Neural crest cell (in vitro differentiated cells): ENCODE results near the gene GSPT1. TPM values are rescaled to one million over a fixed set of nuclear protein-coding genes. Genes with fewer than 3 reads are reported as not detected.

Experiments
- DNase-seq: peaks from one replicate; pipeline ENCODE4 v3.0.0; 2021; ENCODE audit warnings: low read depth, mixed read lengths, low spot score
- H3K27ac Mint-ChIP-seq: one replicate; pipeline ENCODE4 v1.8.0; 2021; ENCODE audit warnings: mild to moderate bottlenecking, mixed read lengths; ENCODE audit not compliant: unreplicated experiment
- H3K27me3 Mint-ChIP-seq: 2 replicates; pipeline ENCODE4 v1.8.0; 2021; ENCODE audit warnings: low read depth, mild to moderate bottlenecking, mixed read lengths
- H3K36me3 Mint-ChIP-seq: 2 replicates; pipeline ENCODE4 v1.8.0; 2021; ENCODE audit warnings: low read depth, mild to moderate bottlenecking, mixed read lengths
- H3K4me1 Mint-ChIP-seq: 2 replicates; pipeline ENCODE4 v1.8.0; 2021; ENCODE audit warnings: mixed read lengths
- H3K4me3 Mint-ChIP-seq: one replicate; pipeline ENCODE4 v1.8.0; 2021; ENCODE audit warnings: mild to moderate bottlenecking, mixed read lengths
- H3K9me3 Mint-ChIP-seq: 2 replicates; pipeline ENCODE4 v1.8.0; 2021; ENCODE audit warnings: mixed read lengths
- CTCF ChIP-seq: fragments of 200-600 bp; sonication (generic); conservative IDR thresholded peaks from 2 replicates; pipeline ENCODE4 v1.5.0; 2021; ENCODE audit warnings: antibody characterized with exemption, mild to moderate bottlenecking
- total RNA-seq: library from RNA; stranded (reverse); gene quantifications from 2 replicates; pipeline ENCODE4 v1.2.1, GENCODE V29; 2021

Gene GSPT1
- total RNA-seq, 1 donor from 2014 or later: 127 TPM

GRCh38 chr16:11848842-11849241 lies 66.9 kb downstream of the GSPT1 start:
- no peak for DNase-seq
- H3K27ac Mint-ChIP-seq: no peak overlapping the region
- no peaks in the 10 kb centered on the region for H3K27me3 Mint-ChIP-seq
- peaks cover 19% of the 10 kb centered on the region for H3K36me3 Mint-ChIP-seq
- no peaks in the 10 kb centered on the region for H3K9me3 Mint-ChIP-seq
- TF ChIP-seq CTCF: no peak
- H3K4me3 Mint-ChIP-seq: peak overlapping the region; percentile 80
- peaks cover 25% of the 10 kb centered on the region for H3K4me1 Mint-ChIP-seq

- Mint-ChIP-seq H3K9me3 (no peaks in the 10 kb centered on the region), H3K27ac (no peak overlapping the region), H3K4me1 (peaks cover 3% of the 10 kb centered on the region), H3K4me3 (no peak overlapping the region), H3K27me3 (no peaks in the 10 kb centered on the region), H3K36me3 (peaks cover 24% of the 10 kb centered on the region)
- TF ChIP-seq CTCF: no peak
- no peak for DNase-seq
These were observed 71.3 kb downstream of the GSPT1 start for GRCh38 chr16:11844499-11844898.

GRCh38 chr16:11843861-11844260 lies 71.9 kb downstream of the GSPT1 start:
- H3K27me3 Mint-ChIP-seq: no peaks in the 10 kb centered on the region
- H3K4me1 Mint-ChIP-seq: no peaks in the 10 kb centered on the region
- no peaks in the 10 kb centered on the region for H3K9me3 Mint-ChIP-seq
- no peak for DNase-seq
- no peak for TF ChIP-seq CTCF
- H3K36me3 Mint-ChIP-seq: peaks cover 24% of the 10 kb centered on the region
- H3K27ac Mint-ChIP-seq: no peak overlapping the region
- H3K4me3 Mint-ChIP-seq: peak overlapping the region; percentile 56

- Mint-ChIP-seq H3K27me3 (no peaks in the 10 kb centered on the region), H3K36me3 (peaks cover 24% of the 10 kb centered on the region), H3K4me3 (no peak overlapping the region), H3K4me1 (no peaks in the 10 kb centered on the region), H3K27ac (no peak overlapping the region), H3K9me3 (no peaks in the 10 kb centered on the region)
- no peak for TF ChIP-seq CTCF
- no peak for DNase-seq
These were observed 72.5 kb downstream of the GSPT1 start for GRCh38 chr16:11843206-11843605.

GRCh38 chr16:11841026-11841425 lies 74.7 kb downstream of the GSPT1 start:
- no peak for DNase-seq
- Mint-ChIP-seq H3K27ac (no peak overlapping the region), H3K9me3 (no peaks in the 10 kb centered on the region), H3K27me3 (no peaks in the 10 kb centered on the region), H3K4me3 (no peak overlapping the region), H3K36me3 (peaks cover 20% of the 10 kb centered on the region), H3K4me1 (peaks cover 3% of the 10 kb centered on the region)
- TF ChIP-seq CTCF: no peak

GRCh38 chr16:11836650-11837244 lies 79.0 kb downstream of the GSPT1 start:
- no peak for DNase-seq
- peaks cover 15% of the 10 kb centered on the region for H3K36me3 Mint-ChIP-seq

More at GRCh38 chr16:11836650-11837244, 79.0 kb downstream of the GSPT1 start:
- no peaks in the 10 kb centered on the region for H3K9me3 Mint-ChIP-seq
- H3K4me3 Mint-ChIP-seq: no peak overlapping the region
- no peak for TF ChIP-seq CTCF
- peaks cover 5% of the 10 kb centered on the region for H3K4me1 Mint-ChIP-seq
- H3K27ac Mint-ChIP-seq: no peak overlapping the region
- H3K27me3 Mint-ChIP-seq: no peaks in the 10 kb centered on the region
